Glutamatergic neuron (in vitro differentiated cells): ENCODE measurements around the gene GAPDH. TPM values are rescaled to one million over a fixed set of nuclear protein-coding genes. Genes with fewer than 3 reads are reported as not detected.

ENCODE experiments used
- DNase-seq: peaks from one replicate; pipeline ENCODE4 v3.0.0; 2022
- H3K27ac Mint-ChIP-seq: one replicate; pipeline ENCODE4 v1.8.0; 2020; ENCODE audit warnings: mild to moderate bottlenecking, mixed read lengths, inconsistent platforms; ENCODE audit not compliant: unreplicated experiment
- H3K27me3 Mint-ChIP-seq: one replicate; pipeline ENCODE4 v1.8.0; 2020; ENCODE audit warnings: mild to moderate bottlenecking, moderate library complexity, mixed read lengths, inconsistent platforms; ENCODE audit not compliant: unreplicated experiment
- H3K36me3 Mint-ChIP-seq: one replicate; pipeline ENCODE4 v1.8.0; 2020; ENCODE audit warnings: mild to moderate bottlenecking, mixed read lengths, inconsistent platforms; ENCODE audit not compliant: unreplicated experiment
- H3K4me1 Mint-ChIP-seq: one replicate; pipeline ENCODE4 v1.8.0; 2020; ENCODE audit warnings: mild to moderate bottlenecking, low read depth, mixed read lengths, inconsistent platforms; ENCODE audit not compliant: unreplicated experiment
- H3K4me3 Mint-ChIP-seq: one replicate; pipeline ENCODE4 v1.8.0; 2020; ENCODE audit warnings: mild to moderate bottlenecking, mixed read lengths, inconsistent platforms; ENCODE audit not compliant: unreplicated experiment
- H3K9me3 Mint-ChIP-seq: one replicate; pipeline ENCODE4 v1.8.0; 2020; ENCODE audit warnings: mild to moderate bottlenecking, moderate library complexity, mixed read lengths, inconsistent platforms; ENCODE audit not compliant: unreplicated experiment
- total RNA-seq: library from RNA; stranded (reverse); fragmentation: NEBNext Ultra II Directional; extraction: Animal tissue kit (Norgen Biotek cat#: 25700); gene quantifications from one replicate; pipeline ENCODE4 v1.2.1, GENCODE V29; 2021; ENCODE audit not compliant: unreplicated experiment
- TF ChIP-seq, protein P1 (sequence below): fragments of 200-600 bp; sonication (generic); IDR thresholded peaks from one replicate; pipeline ENCODE4 v1.5.0; 2021; ENCODE audit not compliant: partially characterized antibody, unreplicated experiment

Gene GAPDH
- total RNA-seq, 1 donor from 2014 or later: 2,124 TPM

DNA sequence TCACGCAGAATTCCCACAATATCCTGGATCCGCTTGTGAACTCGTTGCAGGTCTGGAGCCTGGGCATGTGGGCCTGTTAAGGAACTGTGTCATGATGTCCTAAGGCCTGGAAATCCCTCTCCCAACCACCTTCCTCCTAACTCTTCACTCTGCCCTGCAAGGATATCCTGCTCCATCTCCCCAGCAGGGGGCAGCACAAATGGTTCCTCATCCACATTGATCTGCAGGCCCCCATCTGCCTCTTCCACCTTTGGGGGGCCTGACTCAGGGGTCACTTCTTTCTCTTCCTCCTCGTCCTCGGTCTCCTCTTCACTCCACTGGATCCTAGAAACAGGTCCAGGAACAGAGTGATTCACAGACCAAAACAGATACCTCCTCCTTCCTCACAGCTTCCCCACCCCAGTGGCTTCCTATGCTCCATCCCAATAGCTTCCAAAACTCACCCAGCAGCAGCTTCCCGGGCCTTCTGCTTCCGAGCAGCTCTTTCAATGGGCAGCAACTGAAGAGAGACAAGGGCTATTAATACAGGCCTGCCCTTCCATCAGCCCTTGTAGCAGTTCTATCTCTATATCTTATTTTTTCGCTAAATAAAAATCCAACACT lies 29.2 kb downstream of the GAPDH start:
- H3K27ac Mint-ChIP-seq: peak overlapping the region; percentile 26
- H3K36me3 Mint-ChIP-seq: no peaks in the 10 kb centered on the region
- peaks cover 11% of the 10 kb centered on the region for H3K4me1 Mint-ChIP-seq
- TF ChIP-seq, protein P1, sequence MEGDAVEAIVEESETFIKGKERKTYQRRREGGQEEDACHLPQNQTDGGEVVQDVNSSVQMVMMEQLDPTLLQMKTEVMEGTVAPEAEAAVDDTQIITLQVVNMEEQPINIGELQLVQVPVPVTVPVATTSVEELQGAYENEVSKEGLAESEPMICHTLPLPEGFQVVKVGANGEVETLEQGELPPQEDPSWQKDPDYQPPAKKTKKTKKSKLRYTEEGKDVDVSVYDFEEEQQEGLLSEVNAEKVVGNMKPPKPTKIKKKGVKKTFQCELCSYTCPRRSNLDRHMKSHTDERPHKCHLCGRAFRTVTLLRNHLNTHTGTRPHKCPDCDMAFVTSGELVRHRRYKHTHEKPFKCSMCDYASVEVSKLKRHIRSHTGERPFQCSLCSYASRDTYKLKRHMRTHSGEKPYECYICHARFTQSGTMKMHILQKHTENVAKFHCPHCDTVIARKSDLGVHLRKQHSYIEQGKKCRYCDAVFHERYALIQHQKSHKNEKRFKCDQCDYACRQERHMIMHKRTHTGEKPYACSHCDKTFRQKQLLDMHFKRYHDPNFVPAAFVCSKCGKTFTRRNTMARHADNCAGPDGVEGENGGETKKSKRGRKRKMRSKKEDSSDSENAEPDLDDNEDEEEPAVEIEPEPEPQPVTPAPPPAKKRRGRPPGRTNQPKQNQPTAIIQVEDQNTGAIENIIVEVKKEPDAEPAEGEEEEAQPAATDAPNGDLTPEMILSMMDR: peak; percentile 88
- peaks cover 11% of the 10 kb centered on the region for H3K27me3 Mint-ChIP-seq
- H3K9me3 Mint-ChIP-seq: peaks cover 7% of the 10 kb centered on the region
- DNase-seq: peak; percentile 82
- peak overlapping the region; percentile 28 for H3K4me3 Mint-ChIP-seq

DNA sequence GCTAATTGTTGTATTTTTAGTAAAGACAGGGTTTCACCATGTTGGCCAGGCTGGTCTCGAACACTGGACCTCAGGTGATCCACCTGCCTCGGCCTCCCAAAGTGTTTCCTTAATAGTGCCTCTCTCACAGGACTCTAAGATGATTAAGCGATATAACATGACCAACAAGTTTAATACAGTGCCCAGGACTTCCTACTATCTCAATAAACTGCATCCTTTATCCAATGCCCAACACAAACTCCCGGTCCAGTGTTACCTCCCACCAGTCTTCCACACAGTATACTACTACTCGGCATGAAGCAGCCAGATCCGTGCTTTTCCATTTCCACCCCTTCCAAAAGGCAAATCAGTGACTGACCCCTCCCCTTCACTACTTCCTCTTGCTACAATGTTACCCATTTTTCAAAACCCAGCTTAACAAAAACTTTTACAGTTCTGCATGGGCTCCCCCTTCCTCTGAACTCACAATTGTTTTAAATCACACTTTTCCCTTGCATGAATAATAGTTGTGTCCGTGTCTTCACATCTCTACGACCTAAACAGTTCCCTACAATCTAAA lies 32.9 kb downstream of the GAPDH start:
- TF ChIP-seq, protein P1: no peak
- Mint-ChIP-seq H3K9me3 (peaks cover 9% of the 10 kb centered on the region), H3K27me3 (peaks cover 10% of the 10 kb centered on the region), H3K27ac (peak overlapping the region; percentile 74), H3K36me3 (no peaks in the 10 kb centered on the region), H3K4me1 (peaks cover 19% of the 10 kb centered on the region), H3K4me3 (peak overlapping the region; percentile 100)
- no peak for DNase-seq

DNA sequence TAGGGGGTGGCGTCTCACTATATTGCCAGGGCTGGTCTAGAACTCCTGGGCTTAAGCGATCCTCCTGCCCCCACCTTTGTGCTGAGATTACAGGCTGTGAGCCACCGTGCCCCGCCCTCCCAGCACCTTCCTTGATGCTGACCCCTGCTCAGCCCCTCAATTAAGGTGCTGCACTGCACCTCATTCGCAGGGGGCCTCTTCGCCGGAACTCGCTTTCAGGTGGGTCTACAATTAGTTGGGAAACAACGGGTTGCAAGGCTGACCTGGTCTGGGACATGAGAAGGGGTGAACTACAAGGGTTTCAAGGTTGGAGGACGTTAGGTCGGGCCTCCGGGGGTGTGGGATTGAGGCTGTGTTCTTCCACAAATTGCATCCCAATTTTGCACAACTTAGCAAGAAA lies 35.0 kb downstream of the GAPDH start:
- H3K36me3 Mint-ChIP-seq: no peaks in the 10 kb centered on the region

DNA sequence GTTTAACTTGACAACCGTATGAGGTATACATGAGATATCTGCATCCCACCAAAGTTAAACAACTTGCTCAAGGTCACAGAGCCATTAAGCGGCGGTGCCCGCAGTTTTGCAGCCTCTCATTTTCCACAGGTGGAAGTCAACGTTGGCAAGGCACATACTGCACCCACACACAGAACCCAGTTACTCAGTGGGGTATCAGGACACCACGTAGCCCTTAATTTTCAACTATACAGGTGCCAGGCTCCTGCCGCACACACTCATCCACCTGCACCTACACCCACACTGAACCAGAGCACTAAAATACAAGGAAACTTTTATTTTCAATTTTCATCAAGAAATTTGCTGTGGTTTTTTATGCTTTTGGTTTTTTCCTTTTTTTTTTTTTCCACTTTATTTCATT lies 35.5 kb downstream of the GAPDH start:
- H3K27ac Mint-ChIP-seq: peak overlapping the region; percentile 50
- no peaks in the 10 kb centered on the region for H3K36me3 Mint-ChIP-seq
- TF ChIP-seq, protein P1: no peak

More for the DNA sequence above, 35.0 kb downstream of the GAPDH start:
- Mint-ChIP-seq H3K9me3 (peaks cover 15% of the 10 kb centered on the region), H3K27me3 (peaks cover 8% of the 10 kb centered on the region), H3K27ac (no peak overlapping the region), H3K4me3 (peak overlapping the region; percentile 59), H3K4me1 (peaks cover 19% of the 10 kb centered on the region)
- TF ChIP-seq, protein P1: no peak
- no peak for DNase-seq

DNA sequence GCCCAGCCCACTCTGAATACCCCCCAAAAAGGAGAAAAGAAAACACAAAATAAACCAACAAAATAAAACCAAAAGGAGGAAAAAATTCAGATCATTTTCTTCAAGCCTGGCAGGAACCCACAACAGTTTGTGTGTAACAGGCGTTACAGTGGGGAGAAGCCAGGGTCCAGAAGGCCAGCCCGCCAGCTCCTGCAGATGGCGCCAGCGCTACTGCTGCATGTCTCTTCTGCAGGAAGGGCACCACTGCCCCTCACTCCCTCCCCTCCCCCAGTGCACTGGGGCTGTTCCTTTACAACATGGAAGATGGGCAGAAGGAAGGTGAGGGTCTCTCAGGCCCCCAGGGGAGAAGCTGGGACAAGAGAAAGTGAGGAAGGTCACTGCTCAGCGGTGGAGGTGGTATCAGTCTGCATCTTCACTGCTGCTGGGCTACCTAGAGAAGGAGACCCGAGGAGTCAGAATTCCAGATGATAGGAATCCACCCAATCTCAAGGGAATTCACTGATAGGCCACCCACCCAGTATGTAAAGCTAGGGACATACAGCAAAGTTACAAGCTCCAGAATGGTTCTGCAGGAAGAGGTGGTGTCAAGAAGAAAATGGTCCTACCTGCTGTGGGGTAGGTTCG lies 36.1 kb downstream of the GAPDH start:
- DNase-seq: peak; percentile 84
- Mint-ChIP-seq H3K36me3 (no peaks in the 10 kb centered on the region), H3K27me3 (peaks cover 8% of the 10 kb centered on the region), H3K9me3 (peaks cover 18% of the 10 kb centered on the region), H3K27ac (peak overlapping the region; percentile 50), H3K4me1 (peaks cover 19% of the 10 kb centered on the region), H3K4me3 (peak overlapping the region; percentile 64)
- TF ChIP-seq, protein P1: peak; percentile 29

More for the DNA sequence above, 35.5 kb downstream of the GAPDH start:
- DNase-seq: no peak
- H3K9me3 Mint-ChIP-seq: peaks cover 17% of the 10 kb centered on the region
- peaks cover 19% of the 10 kb centered on the region for H3K4me1 Mint-ChIP-seq
- peaks cover 8% of the 10 kb centered on the region for H3K27me3 Mint-ChIP-seq
- H3K4me3 Mint-ChIP-seq: peak overlapping the region; percentile 64
